Tibial artery (tissue), 4 donors: ENCODE measurements around the gene CCDC137.

Experiments
- DNase-seq, 2 donors: peaks; one replicate each; pipeline ENCODE4 v3.0.0-alpha.2; 2019
- H3K27ac ChIP-seq, 2 donors: fragments of 200-600 bp; sonication (generic) in 1 of 2; 1 replicate in 1 of 2; 2 replicates in 1 of 2; pipeline ENCODE4 v1.5.1; 2018 to 2019; ENCODE audit warnings: mild to moderate bottlenecking in 1 of 2
- H3K27me3 ChIP-seq, 2 donors: fragments of 200-600 bp; sonication (generic) in 1 of 2; one replicate each; pipeline versions ENCODE4 v1.5.1 to v1.6.0; 2016 to 2019
- H3K36me3 ChIP-seq, 3 donors: fragments of 200-600 bp; sonication (generic) in 2 of 3; one replicate each; pipeline ENCODE4 v1.5.1; 2016 to 2019; ENCODE audit warnings: mild to moderate bottlenecking in 2 of 3
- H3K4me1 ChIP-seq, 4 donors: fragments of 200-600 bp; sonication (generic) in 2 of 4; 1 replicate in 3 of 4; 2 replicates in 1 of 4; pipeline ENCODE4 v1.5.1; 2016 to 2019
- H3K4me3 ChIP-seq, 2 donors: fragments of 200-600 bp; sonication (generic) in 1 of 2; 1 replicate in 1 of 2; 2 replicates in 1 of 2; pipeline ENCODE4 v1.5.1; 2018 to 2019; ENCODE audit warnings: mild to moderate bottlenecking in 2 of 2
- H3K9me3 ChIP-seq, 3 donors: fragments of 200-600 bp; sonication (generic) in 1 of 3; one replicate each; pipeline ENCODE4 v1.5.1; 2016 to 2019
- CTCF ChIP-seq, 2 experiments: fragments of 200-600 bp in 1 of 2; fragments of 450-650 bp in 1 of 2; IDR thresholded peaks; one replicate each; pipeline ENCODE4 v1.5.1; 2017 to 2019; ENCODE audit warnings: antibody characterized with exemption in 2 of 2, mild to moderate bottlenecking in 1 of 2, moderate library complexity in 1 of 2
- intact Hi-C: fragments of 100-400 bp; cut with DNase I; formaldehyde crosslinking; loops from one replicate; pipeline ENCODE4 v1.15.0; 2023; ENCODE audit warnings: low total_unique reads

Gene CCDC137

GRCh38 chr17:81652906-81653771 lies 13.4 kb upstream of the CCDC137 start:
- no peak for DNase-seq
- no peaks in the 10 kb centered on the region for H3K36me3 ChIP-seq
- H3K4me1 ChIP-seq: peaks cover 0 to 5% (median 0%) of the 10 kb centered on the region in 4 donors
- H3K4me3 ChIP-seq: no peak overlapping the region
- no peak overlapping the region for H3K27ac ChIP-seq
- no peak for TF ChIP-seq CTCF (IDR thresholded peaks at IDR 0.05)
- peaks cover 0 to 76% of the 10 kb centered on the region in 2 donors for H3K27me3 ChIP-seq
- intact Hi-C loops: no loop called here
- no peaks in the 10 kb centered on the region for H3K9me3 ChIP-seq

GRCh38 chr17:81655378-81656117 lies 11.0 kb upstream of the CCDC137 start:
- intact Hi-C loops: no loop called here

GRCh38 chr17:81656118-81656743 lies 10.3 kb upstream of the CCDC137 start, which contains the start of gene PDE6G:
PDE6G (minus strand) TSS chr17:81656542; CDS start chr17:81653305, 3,237 bp downstream.
- Histone ChIP-seq H3K27me3 (peaks cover 0 to 45% of the 10 kb centered on the region in 2 donors), H3K36me3 (no peaks in the 10 kb centered on the region), H3K27ac (no peak within 1 kb of the TSS), H3K4me1 (no peaks in the 10 kb centered on the region), H3K9me3 (no peaks in the 10 kb centered on the region), H3K4me3 (no peak within 1 kb of the TSS)
- no peak for DNase-seq
- intact Hi-C loops: no loop called here
- no peak for TF ChIP-seq CTCF (IDR thresholded peaks at IDR 0.05)

More at GRCh38 chr17:81655378-81656117, 11.0 kb upstream of the CCDC137 start:
- Histone ChIP-seq H3K36me3 (no peaks in the 10 kb centered on the region), H3K27ac (no peak overlapping the region), H3K4me1 (no peaks in the 10 kb centered on the region), H3K9me3 (no peaks in the 10 kb centered on the region), H3K27me3 (peaks cover 0 to 52% of the 10 kb centered on the region in 2 donors), H3K4me3 (no peak overlapping the region)
- DNase-seq: no peak
- TF ChIP-seq CTCF (IDR thresholded peaks at IDR 0.05): no peak

- intact Hi-C loops: no loop called here
Observed at GRCh38 chr17:81656835-81657234, 9.7 kb upstream of the CCDC137 start.

More at GRCh38 chr17:81656835-81657234, 9.7 kb upstream of the CCDC137 start:
- no peak for DNase-seq
- peaks cover 0 to 39% of the 10 kb centered on the region in 2 donors for H3K27me3 ChIP-seq
- no peaks in the 10 kb centered on the region for H3K9me3 ChIP-seq
- no peak for TF ChIP-seq CTCF (IDR thresholded peaks at IDR 0.05)
- H3K36me3 ChIP-seq: no peaks in the 10 kb centered on the region
- no peaks in the 10 kb centered on the region for H3K4me1 ChIP-seq
- no peak overlapping the region for H3K4me3 ChIP-seq
- H3K27ac ChIP-seq: no peak overlapping the region
